Left colon (tissue), 2 donors: ENCODE results near the gene SLC49A3. TPM values are rescaled to one million over a fixed set of nuclear protein-coding genes. Genes with fewer than 3 reads are reported as not detected.
"Not testable (repeated sequence)": the region's sequence is repeated elsewhere in the genome, so short reads cannot be mapped to it uniquely, and the experiment has no call there.

Experiments
- ATAC-seq: fragments of 200-7000 bp; cut with Tn5 transposase; one replicate; pipeline ENCODE4 v1.9.1; 2020; ENCODE audit warnings: mild to moderate bottlenecking, moderate library complexity
- DNase-seq, 2 donors: peaks; one replicate each; pipeline ENCODE4 v3.0.0-alpha.2; 2020
- intact Hi-C, 2 donors: fragments of 100-400 bp; cut with DNase I in 1 of 2; cut with micrococcal nuclease in 1 of 2; formaldehyde crosslinking; loops; one replicate each; pipeline versions ENCODE4 v1.11.2 to v1.14.0; 2022; cut with DNase I, micrococcal nuclease
- total RNA-seq, 2 donors: library from RNA; stranded (reverse); fragmentation: NEBNext Ultra II Directional; extraction: Animal tissue kit (Norgen Biotek cat#: 25700); gene quantifications; one replicate each; pipeline ENCODE4 v1.2.1, GENCODE V29; 2021
- donor health status: DM: no; HTN: no; CAD: no.
- donor health status: DM: yes; HTN: yes; CAD: no.

SLC49A3 gene
- total RNA-seq, 2 donors from 2014 or later = 10.7 to 15.8 TPM

DNA sequence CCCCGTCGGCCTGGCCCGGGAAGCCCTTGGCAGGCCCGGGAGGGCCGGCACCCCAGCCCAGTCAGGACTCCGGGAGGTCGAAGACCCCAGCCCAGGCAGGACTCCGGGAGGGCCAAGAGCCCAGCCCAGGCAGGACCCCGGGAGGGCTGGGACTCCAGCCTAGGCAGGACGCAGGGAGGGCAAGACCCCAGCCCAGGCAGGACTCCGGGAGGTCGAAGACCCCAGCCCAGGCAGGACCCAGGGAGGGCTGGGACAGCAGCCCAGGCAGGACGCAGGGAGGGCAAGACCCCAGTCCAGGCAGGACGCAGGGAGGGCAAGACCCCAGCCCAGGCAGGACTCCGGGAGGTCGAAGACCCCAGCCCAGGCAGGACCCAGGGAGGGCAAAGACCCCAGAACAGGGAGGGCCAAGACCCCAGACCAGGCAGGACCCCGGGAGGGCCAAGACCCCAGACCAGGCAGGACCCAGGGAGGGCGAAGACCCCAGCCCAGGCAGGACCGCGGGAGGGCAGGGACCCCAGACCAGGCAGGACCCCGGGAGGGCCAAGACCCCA, 17.2 kb upstream of the SLC49A3 start:
- ATAC-seq, DNase-seq, intact Hi-C loops: not testable (repeated sequence)

DNA sequence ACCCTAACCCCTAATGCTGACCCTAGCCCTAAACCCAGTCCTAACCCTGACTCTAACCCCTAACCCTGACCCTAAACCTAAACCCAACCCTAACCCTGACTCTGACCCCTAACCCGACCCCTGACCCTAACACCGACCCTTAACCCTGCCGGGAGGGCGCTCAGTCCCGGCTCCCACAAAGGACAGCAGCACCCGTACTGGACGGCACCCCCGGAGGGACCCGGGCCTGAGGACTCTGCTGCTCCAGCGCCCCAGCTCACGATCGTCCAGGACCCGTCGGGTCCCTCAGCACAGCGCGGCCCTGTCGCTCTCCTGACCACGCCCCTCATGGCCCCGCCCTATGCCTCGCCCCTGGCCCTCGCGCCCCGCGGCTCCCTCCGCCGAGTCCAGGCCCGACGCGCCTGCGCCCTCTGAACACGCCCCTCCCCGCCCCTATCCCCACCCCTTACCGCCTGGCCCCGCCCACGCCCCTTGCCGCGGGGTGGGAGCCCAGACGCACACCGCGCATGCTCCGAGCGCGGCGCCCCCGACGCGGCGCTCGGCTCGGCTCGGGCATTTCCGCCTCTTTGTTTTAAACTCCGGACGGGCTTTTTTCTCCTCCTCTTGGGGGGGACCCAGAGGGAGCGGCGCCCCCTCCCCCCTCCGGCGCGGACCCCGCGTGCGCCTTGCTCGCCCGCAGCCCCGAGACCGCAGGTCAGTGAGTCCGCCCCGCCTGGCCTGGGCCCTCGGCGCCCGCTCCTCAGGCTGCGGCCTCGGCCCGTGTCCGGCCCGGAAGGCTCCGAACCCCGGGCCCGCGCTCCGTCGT, 16.5 kb upstream of the SLC49A3 start, which contains the start of gene PCGF3:
TSS of gene PCGF3 (plus strand) at position 555 of the 805 bp plus-strand sequence. CDS start 27,849 bp downstream, outside the sequence.
- DNase-seq (peak; percentile 96 to 99), ATAC-seq (peak; percentile 94)
- intact Hi-C loops = no loop called here

DNA sequence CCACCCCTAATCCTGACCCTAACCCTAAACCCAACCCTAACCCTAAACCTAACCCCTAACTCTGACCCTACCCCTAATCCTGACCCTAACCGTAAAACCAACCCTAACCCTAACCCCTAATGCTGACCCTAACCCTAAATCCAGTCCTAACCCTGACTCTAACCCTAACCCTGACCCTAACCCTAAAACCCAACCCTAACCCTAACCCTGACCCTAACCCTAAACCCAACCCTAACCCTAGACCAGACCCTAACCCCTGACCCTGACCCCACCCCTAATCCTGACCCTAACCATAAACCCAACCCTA, 16.0 kb upstream of the SLC49A3 start:
- ATAC-seq = no peak
- intact Hi-C loops = no loop called here

DNA sequence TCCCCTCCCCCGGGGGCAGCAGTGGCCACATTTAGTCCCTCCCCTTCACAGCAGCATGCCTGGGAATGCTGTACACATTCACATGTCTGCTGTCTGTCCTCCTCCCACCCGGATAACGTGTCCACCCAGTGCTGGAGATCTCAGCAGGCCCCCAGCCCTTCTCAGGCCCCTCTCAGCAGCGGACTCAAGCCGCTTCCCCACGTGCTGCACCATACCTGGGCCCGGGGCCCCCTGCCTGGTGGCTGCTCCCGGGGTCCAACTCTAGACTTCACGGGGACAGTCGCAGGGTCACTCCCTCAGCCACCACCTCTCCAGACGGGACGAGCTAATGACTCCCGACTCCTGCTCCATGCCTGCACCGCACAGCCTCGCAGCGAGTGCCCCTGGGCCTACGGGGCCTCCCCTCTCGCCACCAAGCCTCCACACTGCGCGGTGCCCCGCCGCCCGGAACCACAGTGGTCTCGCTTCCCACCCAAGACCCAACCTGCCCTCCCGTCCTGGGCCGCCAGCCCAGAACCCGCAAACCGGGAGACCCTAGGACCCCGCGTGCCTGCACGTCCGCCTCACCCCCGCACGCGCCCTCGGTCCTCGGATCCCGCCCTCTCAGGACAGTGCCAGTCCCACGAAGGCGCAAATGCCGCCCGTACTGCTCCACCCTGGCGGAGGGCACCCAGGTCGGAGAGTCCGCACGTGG, 15.4 kb upstream of the SLC49A3 start:
- intact Hi-C loops = no loop called here
- no peak for ATAC-seq
- DNase-seq = no peak

More for the DNA sequence above, 16.0 kb upstream of the SLC49A3 start:
- DNase-seq = no peak

DNA sequence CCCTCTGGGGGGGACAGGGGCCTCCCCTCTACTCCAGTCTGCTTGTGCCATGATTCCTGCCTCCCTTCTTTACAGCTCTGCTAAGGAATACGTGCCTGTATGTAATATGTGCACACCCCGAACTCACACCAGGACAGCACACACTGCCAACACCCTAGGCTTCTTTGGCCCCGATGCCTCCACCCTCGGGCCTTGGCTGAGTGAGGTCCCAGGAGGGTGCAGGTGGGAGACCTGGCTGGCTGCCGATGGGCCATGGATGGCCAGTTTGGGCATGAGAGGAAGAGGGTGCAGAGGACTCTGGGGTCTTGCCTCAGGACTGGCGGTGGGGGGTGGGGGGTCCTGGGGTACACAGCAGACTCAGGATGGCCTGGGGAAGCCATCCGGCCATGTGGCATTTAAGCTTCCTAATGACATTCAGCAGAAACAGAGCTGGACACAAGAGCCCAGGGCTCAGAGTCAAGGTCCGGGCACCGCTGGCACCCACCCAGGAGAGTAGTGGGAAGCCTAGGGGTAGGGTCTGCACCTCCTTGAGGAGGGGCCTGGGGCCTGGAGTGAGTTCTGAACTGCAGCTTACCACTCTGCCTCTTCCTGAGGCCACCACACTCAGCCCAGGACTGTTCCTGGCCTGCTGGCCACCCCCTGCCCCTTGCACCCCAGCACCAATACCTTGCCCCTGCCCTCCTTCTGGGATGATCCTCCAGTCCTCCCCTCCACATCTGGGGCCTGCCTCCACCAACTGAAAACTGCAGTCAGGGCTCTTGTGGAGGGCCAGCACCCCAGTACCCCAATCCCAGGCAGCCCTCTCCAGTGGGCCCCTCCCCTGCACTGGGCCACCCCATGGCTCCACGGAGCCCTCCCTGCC, 14.6 kb upstream of the SLC49A3 start:
- intact Hi-C loops = no loop called here
- ATAC-seq = no peak
- DNase-seq = no peak

DNA sequence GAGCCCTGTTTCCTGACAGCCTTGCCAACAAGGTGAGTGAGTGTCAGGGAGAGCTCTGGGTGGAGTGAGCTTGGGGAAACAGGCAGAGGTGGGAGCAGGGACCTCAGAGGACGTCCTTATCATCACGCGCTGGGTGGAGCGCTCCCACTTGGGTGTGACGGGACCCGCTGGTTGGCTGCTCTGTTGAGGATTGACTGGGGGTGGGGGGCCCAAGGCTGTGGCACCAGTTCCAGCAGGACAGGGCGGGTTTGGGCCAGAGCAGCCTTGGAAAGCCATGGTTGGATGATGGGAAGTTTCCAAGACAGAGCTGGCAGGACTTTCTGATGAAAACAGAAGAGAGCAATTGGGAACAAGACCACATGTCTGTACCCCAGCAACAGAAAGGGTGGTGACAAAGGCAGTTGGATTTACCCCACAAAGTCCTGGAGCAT, 13.7 kb upstream of the SLC49A3 start:
- intact Hi-C loops = no loop called here
- ATAC-seq (no peak), DNase-seq (no peak)

DNA sequence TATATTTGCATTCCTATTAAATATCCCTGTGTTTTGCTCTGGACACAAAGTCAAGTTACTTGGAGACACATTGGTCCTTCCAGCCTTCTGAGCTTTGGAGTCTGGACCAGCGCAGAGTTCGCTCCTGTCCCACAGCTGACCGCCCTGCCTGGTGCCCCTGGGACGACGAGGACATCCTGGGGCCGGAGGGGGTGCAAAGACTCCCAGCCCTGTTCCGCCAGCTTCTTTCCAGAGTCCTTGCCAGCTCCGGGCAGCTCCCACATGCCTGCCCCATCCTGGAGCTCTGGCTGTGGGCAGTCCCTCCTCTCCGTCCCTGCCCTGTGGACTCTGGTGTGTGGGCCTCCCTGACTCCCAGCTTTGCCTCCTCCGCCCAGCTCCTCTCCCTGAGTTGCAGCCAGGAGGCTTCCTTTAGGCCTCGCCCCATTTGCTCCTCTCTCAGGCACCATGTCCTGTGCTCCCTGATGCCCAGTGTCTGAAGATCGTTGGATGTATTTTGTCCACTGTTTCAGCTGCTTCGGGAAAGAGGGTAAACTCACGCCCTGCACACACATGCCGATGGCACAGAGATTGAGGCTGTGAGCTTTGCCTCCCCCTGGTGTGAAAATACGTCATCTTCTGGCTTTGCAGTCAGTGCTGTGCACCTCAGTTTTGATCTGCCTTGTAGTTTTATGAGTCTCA, 11.8 kb upstream of the SLC49A3 start:
- DNase-seq (no peak), ATAC-seq (no peak)
- intact Hi-C loops = no loop called here

DNA sequence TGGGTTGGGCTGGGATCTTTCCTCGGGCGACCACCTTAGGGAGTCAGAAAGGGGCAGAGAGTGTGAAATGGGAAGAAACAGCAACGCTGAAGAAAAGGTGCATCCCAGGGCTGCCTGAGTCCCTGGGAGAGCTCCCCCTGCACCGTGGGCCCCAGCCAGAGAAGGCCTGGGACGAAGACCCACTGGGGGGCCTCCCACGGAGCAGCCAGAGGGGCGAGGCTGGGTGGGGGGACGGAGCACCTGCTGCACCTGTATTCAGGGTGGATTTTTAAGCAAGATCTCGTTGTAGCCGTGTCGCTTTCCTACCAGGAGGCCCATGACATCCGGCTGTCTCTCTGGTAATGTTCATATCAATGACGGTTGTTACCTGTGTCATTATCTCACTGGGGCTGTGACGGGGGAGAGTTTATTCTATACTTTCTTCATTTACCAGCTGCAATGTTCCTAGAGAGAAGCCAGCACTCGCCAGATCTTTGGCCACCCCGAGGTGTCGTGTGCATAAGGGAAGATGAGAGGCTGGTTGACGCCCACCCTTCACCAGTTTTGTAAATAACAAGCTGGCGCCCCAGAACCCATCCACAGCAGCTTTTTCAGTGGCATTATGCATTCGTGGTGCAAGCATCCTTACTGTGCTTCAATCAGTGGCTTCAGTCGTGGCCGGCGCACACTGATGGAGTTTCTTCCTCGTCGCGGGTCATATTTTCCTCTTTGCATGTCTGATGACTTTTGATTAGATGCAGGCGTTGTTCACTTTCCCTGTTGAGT, 11.0 kb upstream of the SLC49A3 start:
- intact Hi-C loops = no loop called here
- DNase-seq (no peak), ATAC-seq (no peak)

DNA sequence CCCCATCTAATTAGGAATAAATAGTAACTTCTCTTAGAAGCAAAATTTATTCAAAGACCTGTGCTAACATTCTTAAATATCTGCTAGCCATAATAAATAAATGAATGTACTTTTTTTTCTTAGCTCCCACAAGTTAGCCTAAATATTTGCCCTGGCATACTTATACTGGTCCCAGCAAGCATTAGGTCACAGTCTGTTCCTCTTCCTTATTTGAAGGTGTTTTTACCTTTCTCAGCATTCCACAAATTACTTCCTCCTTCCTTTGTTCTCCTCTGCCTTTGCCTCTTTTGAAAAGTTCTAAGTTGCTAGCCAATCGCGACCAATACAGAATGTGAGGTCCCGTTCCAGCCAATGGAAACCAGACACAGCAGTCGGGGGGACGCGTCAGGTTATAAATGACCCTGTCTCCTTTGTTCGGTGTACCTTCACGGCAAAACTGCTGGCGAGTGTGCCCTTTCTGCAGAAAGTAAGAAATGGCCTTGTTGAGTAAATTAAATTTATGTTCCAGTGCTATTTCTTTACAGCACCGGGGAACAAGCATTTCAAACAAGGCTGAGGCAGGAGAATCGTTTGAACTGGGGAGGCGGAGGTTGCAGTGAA, 5.5 kb upstream of the SLC49A3 start:
- DNase-seq, intact Hi-C loops, ATAC-seq: not testable (repeated sequence)

DNA sequence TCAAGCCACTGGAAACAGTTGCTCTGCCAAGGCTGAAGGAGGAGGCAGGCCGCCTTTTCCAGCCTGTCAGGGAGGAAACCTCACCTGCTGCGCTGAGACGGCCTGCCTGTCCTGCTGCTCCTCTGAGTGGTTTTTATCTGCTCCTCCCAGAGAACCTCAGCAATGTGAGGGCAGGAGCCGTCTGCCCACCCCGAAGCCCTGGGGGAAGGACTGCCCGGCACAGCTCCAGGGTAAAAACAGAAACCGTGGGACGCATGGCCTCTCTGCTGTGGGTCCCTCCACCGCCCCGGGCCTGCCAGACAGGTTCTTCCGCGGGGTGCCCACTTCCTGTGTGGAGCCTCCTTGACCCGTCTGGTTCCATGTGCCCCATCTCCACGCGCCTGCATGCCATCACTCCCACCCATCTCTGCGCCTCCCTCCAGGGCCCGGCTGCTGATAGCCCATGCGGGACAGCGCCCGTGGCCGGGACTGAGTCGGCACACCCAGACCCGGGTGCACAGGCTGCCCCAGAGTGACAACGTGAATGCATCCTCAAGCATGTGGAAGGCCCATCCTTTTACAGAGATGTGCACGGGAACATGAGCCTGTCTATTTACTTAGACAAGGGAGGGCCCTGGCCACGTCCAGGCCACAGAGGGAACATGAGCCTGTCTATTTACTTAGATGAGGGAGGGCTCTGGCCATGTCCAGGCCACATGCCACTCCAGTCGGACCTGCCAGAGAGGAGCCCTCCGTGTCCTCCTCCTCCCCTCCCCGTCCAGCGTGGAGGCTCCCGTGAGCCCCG, 4.0 kb upstream of the SLC49A3 start:
- no peak for DNase-seq
- no peak for ATAC-seq

DNA sequence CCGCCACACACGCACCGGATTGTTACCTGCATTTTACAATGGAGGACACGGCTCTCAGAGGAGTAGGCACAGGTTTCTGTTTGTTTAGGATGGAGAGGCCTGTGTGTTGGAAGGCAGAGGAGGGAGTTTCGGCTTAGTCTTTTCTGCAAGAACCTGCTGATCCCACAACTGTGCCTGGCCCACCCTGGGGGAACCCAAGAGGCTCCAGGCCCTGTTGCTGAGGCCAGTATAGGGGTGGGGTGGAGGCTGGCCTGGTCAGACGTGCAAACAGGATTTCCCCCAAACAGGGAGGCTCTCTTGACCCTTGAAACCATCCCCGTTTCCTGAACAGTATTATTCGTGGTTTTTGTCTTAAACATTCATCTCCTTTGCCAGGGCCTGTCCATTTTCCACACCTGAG, 772 bp upstream of the SLC49A3 start:
- intact Hi-C loops = no loop called here
- ATAC-seq = no peak
- no peak for DNase-seq

More for the DNA sequence above, 4.0 kb upstream of the SLC49A3 start:
- intact Hi-C loops = no loop called here

DNA sequence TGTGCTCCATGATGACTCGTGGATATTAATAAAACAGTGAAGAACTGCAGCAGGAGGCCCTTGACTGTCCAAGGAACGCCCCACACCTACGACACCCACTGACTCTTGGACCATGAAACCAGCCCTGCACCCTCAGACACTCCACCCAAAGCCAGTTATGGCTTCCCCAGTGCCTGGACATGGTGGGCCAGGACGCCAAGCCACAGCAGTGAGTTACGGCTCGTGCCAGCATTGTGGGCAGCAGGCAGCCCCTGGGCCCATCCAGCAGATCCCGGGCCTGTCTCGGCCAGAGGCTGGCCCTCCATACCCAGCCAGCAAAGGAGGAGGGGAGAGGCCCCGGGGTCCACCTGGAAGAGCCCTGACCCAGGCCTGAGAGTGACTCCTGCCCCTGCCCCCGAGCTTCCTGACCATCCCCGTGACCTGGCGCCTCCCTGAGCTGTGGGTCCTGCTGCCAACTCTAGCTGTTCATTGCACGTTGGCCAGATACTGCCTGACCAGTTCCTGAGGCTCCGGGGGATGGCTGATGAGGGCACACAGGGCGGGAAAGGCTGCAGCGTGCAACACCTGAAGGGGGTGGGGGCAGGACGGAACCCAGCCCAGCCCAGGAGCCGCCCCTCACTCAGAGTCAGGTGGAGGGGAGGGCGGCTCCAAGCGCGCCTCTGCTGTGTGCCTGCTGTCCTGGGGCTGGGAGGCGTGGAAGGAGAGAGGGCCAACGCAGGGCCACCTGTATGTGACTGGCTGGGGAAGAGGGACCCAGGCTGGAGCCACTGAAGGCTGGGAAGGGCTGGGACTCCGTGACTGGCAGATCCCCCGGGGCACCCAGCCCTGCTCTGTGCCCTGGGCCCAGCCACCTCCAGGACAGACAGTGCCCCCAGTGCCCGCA, 739 bp downstream of the SLC49A3 start:
- intact Hi-C loops = no loop called here
- ATAC-seq (peak; percentile 38), DNase-seq (peak in 1 of 2 donors; percentile 58)

DNA sequence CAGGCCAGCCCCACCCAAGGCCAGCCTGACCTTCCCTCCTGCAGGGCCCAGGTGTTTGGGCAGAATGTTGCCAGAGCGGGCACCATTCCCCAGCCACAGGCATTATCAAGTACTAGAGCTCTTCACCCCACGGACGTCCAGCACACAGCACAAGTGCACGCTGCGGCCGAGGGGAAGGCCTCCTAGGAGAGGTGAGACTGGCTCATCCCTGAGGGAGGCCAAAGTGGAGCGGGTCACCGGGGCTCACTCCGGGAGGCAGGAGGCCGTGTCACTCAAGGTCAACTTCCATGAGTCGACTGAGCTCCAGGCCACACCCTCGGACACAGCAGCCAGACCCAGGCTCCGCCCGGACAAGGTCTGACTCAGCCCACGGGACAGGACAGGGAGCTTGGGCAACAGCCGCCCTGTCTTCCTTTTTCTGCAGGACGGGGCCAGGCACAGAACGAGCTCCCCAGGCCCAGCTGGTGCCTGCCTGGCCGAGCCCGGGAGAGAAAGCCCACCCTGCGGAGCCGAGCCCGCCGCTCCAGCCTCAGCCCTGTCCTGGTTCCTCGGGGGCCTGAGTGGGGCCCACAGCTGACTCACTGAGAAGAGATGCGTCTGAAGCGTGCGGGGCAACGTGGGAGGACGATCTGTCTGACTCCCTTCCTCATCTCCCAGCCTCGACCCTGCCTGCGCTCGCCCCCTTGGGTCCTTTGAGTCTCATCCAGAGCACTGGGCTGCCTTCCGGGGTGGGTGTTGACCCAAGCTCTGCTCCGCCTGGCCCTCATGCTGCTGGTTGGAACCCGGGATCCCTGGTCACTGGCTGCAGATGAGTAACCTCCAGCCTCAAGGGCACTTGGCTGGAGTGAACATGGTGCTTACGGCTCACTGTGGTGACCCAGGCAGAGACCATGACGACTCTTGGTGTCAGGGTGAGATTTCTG, 1.6 kb downstream of the SLC49A3 start:
- ATAC-seq = peak; percentile 77
- intact Hi-C loops = no loop called here
- DNase-seq = peak; percentile 87 to 96

DNA sequence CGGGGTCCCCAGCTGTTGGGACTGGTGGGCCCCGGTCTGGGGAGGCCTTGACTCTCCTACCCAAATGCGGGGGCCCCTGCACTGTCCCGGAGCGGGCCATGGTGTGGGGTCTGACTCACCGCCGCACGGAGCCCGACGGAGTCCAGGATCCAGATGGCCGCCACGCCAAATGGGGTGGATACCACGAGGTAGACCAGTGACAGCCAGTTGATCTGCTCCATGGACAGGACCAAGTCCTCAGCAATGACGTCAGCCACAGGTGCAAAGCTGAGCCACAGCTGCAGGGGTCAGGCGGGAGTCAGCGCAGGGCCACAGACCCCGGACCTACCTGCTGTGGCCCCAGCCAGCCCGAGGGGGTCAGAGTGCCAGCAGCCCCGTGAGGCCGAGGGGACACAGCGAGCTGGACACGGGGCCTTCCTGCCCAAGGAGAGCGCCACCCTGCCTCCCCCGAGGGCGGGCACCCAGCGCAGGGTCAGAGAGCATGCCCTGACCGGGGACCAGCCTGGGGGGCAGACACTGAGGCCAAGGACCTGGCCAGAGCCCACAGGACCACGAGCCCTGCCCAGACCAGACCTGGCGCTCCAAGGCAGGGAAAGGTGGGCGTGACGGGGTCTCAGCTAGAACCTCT, 2.4 kb downstream of the SLC49A3 start:
- DNase-seq (no peak), ATAC-seq (no peak)
- intact Hi-C loops = no loop called here
